Small intestine (tissue), 7 donors: ENCODE results near the gene TDRD7. TPM values are rescaled to one million over a fixed set of nuclear protein-coding genes. Genes with fewer than 3 reads are reported as not detected.

Experiments used
- DNase-seq, 2 donors: peaks; one replicate each; pipeline versions ENCODE4 v3.0.0 to v3.0.0-alpha.2; 2013
- FAIRE-seq: peaks from 2 replicates; lab custom pipeline; 2012; peaks lifted over from hg19 to GRCh38; lab: Jason Lieb, UNC
- H3K27ac ChIP-seq, 3 donors: one replicate each; pipeline ENCODE4 v1.5.1; 2013; ENCODE audit warnings: low read length in 2 of 3, mild to moderate bottlenecking in 2 of 3, control low read depth in 1 of 3, inconsistent platforms in 1 of 3, low read depth in 1 of 3, moderate library complexity in 1 of 3
- H3K27me3 ChIP-seq, 3 donors: one replicate each; pipeline ENCODE4 v1.6.1; 2013; ENCODE audit warnings: low read length in 3 of 3, inconsistent platforms in 1 of 3; ENCODE audit not compliant: control insufficient read depth in 3 of 3, insufficient read depth in 3 of 3
- H3K36me3 ChIP-seq, 3 donors: one replicate each; pipeline ENCODE4 v1.6.1; 2013; ENCODE audit warnings: low read length in 3 of 3, inconsistent platforms in 1 of 3, low read depth in 1 of 3, mild to moderate bottlenecking in 1 of 3, moderate library complexity in 1 of 3; ENCODE audit not compliant: control insufficient read depth in 3 of 3, insufficient read depth in 2 of 3
- H3K4me1 ChIP-seq, 3 donors: one replicate each; pipeline ENCODE4 v1.6.1; 2013; ENCODE audit warnings: low read length in 2 of 3, inconsistent platforms in 1 of 3, low read depth in 1 of 3, mild to moderate bottlenecking in 1 of 3, moderate library complexity in 1 of 3; ENCODE audit not compliant: control insufficient read depth in 3 of 3, insufficient read depth in 2 of 3
- H3K4me3 ChIP-seq, 3 donors: one replicate each; pipeline ENCODE4 v1.5.1; 2013; ENCODE audit warnings: low read length in 3 of 3, control low read depth in 1 of 3, inconsistent platforms in 1 of 3, low read depth in 1 of 3, mild to moderate bottlenecking in 1 of 3, moderate library complexity in 1 of 3
- H3K9me3 ChIP-seq, 2 donors: one replicate each; pipeline ENCODE4 v1.6.1; 2013; ENCODE audit warnings: low read depth in 1 of 2, low read length in 1 of 2; ENCODE audit not compliant: control insufficient read depth in 2 of 2, insufficient read depth in 1 of 2
- WGBS, 3 donors: extraction: QIAGEN DNeasy Blood & Tissue Kit; methylation state at CpG; one replicate each; pipeline ENCODE4 v1.1.7; 2013; 5-methylcytosine and 5-hydroxymethylcytosine counted together
- polyA plus RNA-seq, 4 donors: library from polyadenylated mRNA; stranded (reverse) in 3 of 4; unstranded in 1 of 4; fragments of 200-250 nt in 3 of 4; fragments of 120-200 nt in 1 of 4; gene quantifications; one replicate each; pipeline versions ENCODE4 v1.2.1 to v1.2.3, GENCODE V29; 2013
- donor health status: healthy with polysubstance abuse.
- donor health status: control.
- donor health status: control.
- donor health status: Bipolar disorder and iron deficiency.
- donor health status: healthy.

Gene TDRD7
- polyA plus RNA-seq, 4 donors, result 15.2 to 24.9 (median 20.3) TPM

DNA sequence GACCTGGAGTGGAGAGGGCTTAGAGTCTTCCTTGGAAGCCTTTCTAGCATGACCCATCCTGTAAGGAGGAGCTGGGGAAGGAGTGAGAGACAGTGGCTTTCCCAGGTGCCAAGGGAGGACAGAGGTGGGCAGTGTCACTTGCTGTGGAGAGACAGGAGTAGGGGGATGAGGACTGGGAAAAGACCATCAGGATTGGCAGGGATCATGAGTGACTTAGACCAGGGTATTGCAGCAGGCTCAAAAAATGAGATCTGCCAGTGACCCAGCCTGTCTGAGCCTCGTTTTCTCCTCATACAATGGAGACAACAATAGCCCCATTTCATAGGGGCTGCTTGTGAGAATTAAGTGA is 91.9 kb downstream of the TDRD7 start:
- FAIRE-seq (no peak), DNase-seq (no peak)
- peaks cover 0 to 18% (median 0%) of the 10 kb centered on the region in 3 donors for H3K4me1 ChIP-seq
- no peaks in the 10 kb centered on the region for H3K36me3 ChIP-seq
- peaks cover 0 to 58% (median 10%) of the 10 kb centered on the region in 3 donors for H3K27me3 ChIP-seq
- H3K4me3 ChIP-seq, result no peak overlapping the region
- no peaks in the 10 kb centered on the region for H3K9me3 ChIP-seq
- 65 to 86% (median 83%) methylated on average over 1 of the region's 1 CpG for WGBS, 3 donors
- H3K27ac ChIP-seq, result peak overlapping the region in 1 of 3 donors; percentile 22

- Histone ChIP-seq H3K27ac (peak overlapping the region in 1 of 3 donors; percentile 22), H3K9me3 (no peaks in the 10 kb centered on the region), H3K36me3 (no peaks in the 10 kb centered on the region), H3K4me3 (no peak overlapping the region), H3K27me3 (peaks cover 0 to 54% (median 9%) of the 10 kb centered on the region in 3 donors), H3K4me1 (peaks cover 0 to 18% (median 0%) of the 10 kb centered on the region in 3 donors)
- DNase-seq (no peak), FAIRE-seq (no peak)
- WGBS, 3 donors, result 65 to 79% (median 76%) methylated on average over 8 of the region's 8 CpGs
Observed at GRCh38 chr9:97504381-97505216, 92.7 kb downstream of the TDRD7 start.

DNA sequence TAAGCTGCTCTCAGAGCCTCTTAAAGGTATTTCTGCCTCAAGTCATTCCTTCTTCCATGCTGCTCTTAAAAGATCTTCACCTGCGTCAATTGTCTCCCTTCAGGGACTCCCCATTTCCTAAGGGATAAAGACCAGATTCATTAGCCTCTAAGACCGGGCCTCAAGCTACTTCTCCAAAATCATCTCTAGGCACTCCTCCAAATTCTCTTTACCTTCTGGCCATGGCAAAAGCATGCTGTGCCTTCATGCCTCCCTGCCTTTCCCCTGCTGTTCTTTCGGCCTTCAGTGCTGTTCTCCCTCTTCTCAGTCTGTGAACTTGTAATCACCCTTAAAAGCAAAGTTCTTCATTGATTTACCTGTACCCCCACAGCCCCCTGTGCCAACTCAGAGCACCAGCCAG is 93.9 kb downstream of the TDRD7 start:
- FAIRE-seq, result no peak
- 95 to 97% (median 96%) methylated on average over 3 of the region's 3 CpGs for WGBS, 3 donors
- H3K4me1 ChIP-seq, result peaks cover 0 to 18% (median 0%) of the 10 kb centered on the region in 3 donors

GRCh38 chr9:97506306-97506705 is 94.4 kb downstream of the TDRD7 start:
- Histone ChIP-seq H3K4me1 (peaks cover 0 to 18% (median 0%) of the 10 kb centered on the region in 3 donors), H3K9me3 (no peaks in the 10 kb centered on the region), H3K27ac (no peak overlapping the region), H3K4me3 (no peak overlapping the region), H3K27me3 (peaks cover 0 to 45% (median 9%) of the 10 kb centered on the region in 3 donors), H3K36me3 (no peaks in the 10 kb centered on the region)
- FAIRE-seq, result no peak
- 73 to 84% (median 78%) methylated on average over 4 of the region's 4 CpGs for WGBS, 3 donors
- no peak for DNase-seq

More for the DNA sequence above, 93.9 kb downstream of the TDRD7 start:
- no peaks in the 10 kb centered on the region for H3K36me3 ChIP-seq
- no peak overlapping the region for H3K4me3 ChIP-seq
- peaks cover 0 to 49% (median 9%) of the 10 kb centered on the region in 3 donors for H3K27me3 ChIP-seq
- H3K9me3 ChIP-seq, result no peaks in the 10 kb centered on the region
- no peak overlapping the region for H3K27ac ChIP-seq
- no peak for DNase-seq

- Histone ChIP-seq H3K4me3 (no peak overlapping the region), H3K4me1 (peaks cover 0 to 18% (median 0%) of the 10 kb centered on the region in 3 donors), H3K9me3 (no peaks in the 10 kb centered on the region), H3K36me3 (no peaks in the 10 kb centered on the region), H3K27me3 (peaks cover 0 to 45% (median 9%) of the 10 kb centered on the region in 3 donors), H3K27ac (no peak overlapping the region)
- FAIRE-seq (no peak), DNase-seq (no peak)
- WGBS, 3 donors, result 87 to 97% (median 88%) methylated on average over 1 of the region's 1 CpG
Observed at GRCh38 chr9:97506787-97507186, 94.9 kb downstream of the TDRD7 start.

DNA sequence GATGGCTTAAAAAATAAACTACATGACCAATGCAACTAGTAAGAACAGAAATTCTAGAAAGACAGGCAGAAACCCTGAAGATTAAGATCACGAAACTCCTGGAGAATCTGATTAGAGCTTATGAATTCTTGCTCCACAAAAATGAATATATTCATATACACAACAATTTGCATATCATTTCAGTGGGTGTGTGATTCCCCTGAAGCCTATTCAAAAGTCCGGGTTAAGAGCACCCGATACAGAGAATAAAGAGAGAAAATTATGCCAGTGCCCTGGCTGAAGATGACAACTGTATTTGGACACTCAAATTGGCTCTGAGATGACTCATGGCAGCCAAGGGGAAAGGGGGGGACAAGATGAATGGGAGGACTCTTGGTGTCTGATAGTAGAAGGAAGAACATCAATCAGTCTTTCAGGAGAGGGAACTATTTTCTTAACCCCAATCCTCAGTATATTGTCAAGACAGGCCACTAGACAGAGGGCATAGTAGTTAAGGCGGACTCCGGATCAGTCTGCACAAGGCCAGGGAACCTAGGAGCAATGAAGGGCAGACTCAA is 95.6 kb downstream of the TDRD7 start:
- Histone ChIP-seq H3K36me3 (no peaks in the 10 kb centered on the region), H3K27ac (no peak overlapping the region), H3K4me1 (peaks cover 0 to 12% (median 0%) of the 10 kb centered on the region in 3 donors), H3K27me3 (peaks cover 0 to 39% (median 4%) of the 10 kb centered on the region in 3 donors), H3K4me3 (no peak overlapping the region), H3K9me3 (no peaks in the 10 kb centered on the region)
- 92 to 95% (median 93%) methylated on average over 5 of the region's 5 CpGs for WGBS, 3 donors
- no peak for DNase-seq
- FAIRE-seq, result no peak

- Histone ChIP-seq H3K4me1 (peaks cover 0 to under 1% (median 0%) of the 10 kb centered on the region in 3 donors), H3K27me3 (peaks cover 0 to 26% (median 0%) of the 10 kb centered on the region in 3 donors), H3K4me3 (no peak overlapping the region), H3K36me3 (no peaks in the 10 kb centered on the region), H3K27ac (no peak overlapping the region), H3K9me3 (no peaks in the 10 kb centered on the region)
- FAIRE-seq, result no peak
- 65 to 76% (median 66%) methylated on average over 4 of the region's 4 CpGs for WGBS, 3 donors
- no peak for DNase-seq
Observed at GRCh38 chr9:97508852-97509251, 97.0 kb downstream of the TDRD7 start.

GRCh38 chr9:97510797-97511654 is 99.1 kb downstream of the TDRD7 start:
- Histone ChIP-seq H3K9me3 (no peaks in the 10 kb centered on the region), H3K36me3 (no peaks in the 10 kb centered on the region), H3K27me3 (peaks cover 0 to 5% (median 0%) of the 10 kb centered on the region in 3 donors), H3K4me3 (no peak overlapping the region), H3K27ac (peak overlapping the region in 1 of 3 donors; percentile 45), H3K4me1 (no peaks in the 10 kb centered on the region)
- 77 to 83% (median 77%) methylated on average over 10 of the region's 10 CpGs for WGBS, 3 donors
- FAIRE-seq (no peak), DNase-seq (no peak)
